ENCODE data around the gene CLMN.
"Not testable (repeated sequence)": the region's sequence is repeated elsewhere in the genome, so short reads cannot be mapped to it uniquely, and the experiment has no call there.

Gene CLMN

DNA sequence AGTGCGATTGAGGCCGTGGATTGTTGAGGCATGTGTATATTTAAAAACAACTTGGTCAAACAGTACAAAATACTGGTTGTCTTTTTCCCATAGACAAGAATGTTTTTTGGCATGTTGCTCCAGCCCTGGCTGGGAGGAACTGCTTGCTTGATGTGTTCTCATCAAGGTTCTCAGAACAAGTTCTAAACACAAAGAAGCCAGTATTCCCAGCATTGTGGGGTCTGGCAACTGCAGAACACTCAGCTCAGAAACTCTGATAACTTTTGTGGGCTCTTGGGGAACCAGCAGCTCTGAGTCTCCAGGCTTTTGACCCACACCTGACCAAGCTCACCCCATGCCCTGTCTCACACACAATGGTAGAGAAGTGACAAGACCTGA is 135.3 kb downstream of the CLMN start:
- no peak for DNase-seq

DNA sequence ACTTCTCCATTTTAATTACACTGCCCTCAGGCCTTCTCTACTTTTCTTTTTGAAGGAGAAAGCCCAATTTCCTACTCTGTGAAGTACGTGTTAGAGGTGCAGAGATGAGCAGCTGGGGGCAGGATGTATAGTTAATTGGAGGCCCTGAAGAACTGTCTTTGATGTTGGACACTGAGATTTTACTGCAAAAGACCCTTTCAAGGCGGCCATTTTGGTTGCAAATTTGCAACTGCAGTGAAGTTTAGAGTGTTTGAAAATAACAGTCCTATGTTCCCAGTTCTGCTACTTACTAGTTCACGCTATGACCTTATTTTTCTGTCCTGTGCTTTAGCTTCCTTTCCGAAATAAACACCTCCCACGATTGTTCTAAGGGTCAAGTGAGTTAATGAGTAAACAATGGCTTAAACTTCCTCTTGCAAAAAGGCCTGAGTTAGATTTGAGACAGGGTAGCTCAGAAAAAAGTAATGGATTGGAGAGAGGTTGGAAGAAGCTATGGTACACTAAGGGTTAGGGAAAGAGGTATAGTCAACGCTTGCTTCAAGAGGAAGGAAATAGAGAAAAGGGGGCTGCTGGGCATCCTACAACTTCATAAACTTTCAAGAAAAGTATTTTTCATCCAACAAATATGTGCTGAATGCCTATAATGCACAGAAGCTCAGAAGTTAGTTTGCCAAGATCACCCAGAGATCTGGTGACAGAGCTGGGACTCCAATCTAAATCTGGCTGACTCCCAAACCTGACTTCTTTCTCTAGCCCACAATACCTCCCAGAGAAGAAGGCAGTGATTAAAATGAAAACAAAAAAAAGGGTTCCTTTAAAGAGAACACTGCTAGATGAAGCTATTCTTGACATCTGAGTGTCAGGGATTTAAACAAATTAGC is 135.9 kb downstream of the CLMN start:
- DNase-seq = no peak

DNA sequence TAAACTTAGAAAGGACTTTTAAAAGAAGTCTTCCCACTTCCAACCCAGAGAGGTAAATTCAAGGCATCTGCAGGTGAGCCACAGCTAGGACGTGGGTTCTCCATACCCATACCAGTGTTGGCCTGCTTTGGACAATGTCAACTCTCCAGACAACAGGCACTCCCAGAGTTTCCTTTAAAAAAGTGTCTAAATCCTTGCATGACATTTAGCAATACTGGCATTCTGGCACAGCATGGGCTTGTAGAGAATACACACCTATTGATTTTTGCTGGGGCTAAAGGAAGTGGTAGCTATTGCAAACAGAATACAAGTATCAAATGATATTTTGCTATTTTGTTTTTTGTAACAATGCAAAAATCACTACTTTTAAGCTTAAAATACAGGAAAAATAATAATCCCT is 136.6 kb downstream of the CLMN start:
- DNase-seq = no peak

DNA sequence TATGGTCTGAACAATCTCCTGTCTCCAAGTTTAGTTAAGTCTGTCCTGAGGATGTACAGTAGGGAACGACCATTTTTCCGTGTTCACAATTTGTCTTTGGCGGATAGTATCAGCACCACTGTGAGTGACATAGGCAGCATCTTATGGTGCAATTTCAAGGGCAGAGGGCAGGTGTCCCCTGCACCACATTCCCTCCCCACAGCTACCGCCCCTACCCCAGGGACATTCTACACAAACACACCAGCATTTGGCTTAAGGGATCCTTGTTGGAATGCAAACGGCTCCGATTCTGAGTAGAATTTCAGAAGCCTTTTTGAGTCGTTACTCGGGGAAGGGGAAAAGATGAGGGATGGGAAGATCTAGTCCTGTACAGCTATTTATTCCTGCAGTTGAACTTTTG is 137.3 kb downstream of the CLMN start:
- DNase-seq = no peak

DNA sequence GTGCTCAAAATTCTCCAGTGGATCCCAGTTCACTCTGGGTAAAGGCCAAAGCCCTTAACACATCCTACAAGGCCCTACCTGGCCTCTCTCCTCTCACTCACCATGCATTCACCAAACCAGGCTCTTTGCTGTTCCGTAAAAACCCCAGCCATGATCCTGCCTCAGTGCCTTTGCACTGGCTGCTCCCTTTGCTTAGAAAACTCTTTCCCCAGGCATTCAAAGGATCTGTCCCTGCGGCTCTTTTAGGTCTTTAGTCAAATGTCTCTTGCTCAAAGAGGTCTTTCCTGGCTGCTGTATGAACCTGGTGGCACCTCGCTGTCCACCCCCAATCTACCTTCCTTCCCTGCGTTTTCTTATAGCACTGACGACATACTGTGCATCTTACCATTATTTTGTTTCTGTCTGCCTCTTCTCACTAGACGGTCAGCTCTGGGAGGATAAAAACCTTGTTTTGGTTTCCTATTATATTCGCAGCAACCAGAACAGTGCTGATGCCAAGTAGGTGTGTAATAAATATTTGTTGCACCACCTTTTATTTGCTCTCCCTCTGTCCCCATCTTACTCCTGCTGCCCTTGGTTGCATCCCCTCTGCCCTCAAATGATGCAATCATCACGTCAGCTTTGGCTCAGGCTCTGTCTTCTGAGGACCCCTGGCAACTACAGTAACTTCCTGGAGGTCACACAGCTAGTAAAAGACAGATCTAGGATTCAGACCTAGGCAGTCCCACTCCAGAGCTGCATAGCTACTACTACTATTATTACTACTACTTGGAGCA is 138.6 kb downstream of the CLMN start:
- no peak for DNase-seq

DNA sequence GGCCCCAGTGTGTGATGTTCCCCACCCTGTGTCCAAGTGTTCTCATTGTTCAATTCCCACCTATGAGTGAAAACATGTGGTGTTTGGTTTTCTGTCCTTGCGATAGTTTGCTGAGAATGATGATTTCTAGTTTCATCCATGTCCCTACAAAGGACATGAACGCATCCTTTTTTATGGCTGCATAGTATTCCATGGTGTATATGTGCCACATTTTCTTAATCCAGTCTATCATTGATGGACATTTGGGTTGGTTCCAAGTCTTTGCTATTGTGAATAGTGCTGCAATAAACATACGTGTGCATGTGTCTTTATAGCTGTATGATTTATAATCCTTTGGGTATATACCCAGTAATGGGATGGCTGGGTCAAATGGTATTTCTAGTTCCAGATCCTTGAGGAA is 144.0 kb downstream of the CLMN start:
- DNase-seq = not testable (repeated sequence)

DNA sequence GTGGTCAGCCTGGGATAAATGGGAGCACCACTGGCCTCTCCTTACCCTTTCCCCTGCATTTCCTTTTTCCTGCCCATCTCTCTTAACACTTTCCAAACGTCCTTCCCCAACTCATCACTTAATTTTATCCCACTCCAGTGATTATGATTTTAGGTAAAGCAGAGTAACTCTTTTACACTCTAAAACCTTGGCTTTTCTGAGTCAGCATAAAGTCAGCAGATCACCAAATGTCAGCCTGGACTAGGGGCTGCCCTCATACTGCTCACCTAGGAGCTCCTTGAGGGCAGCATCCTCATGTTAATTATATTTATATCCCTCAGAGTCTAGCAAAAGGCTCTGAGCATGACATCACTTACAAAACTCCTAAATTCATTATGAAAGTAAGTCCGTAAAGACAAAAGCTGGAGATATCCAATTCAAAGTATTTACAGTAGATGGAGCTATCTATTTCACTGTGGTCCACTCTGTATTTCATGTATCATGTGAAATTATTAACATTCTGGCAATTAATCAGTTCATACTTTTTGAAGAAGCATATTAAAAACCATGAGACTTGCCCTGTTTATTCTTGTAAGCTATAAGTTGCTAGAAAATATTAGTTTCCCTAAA is 145.4 kb downstream of the CLMN start:
- no peak for DNase-seq

DNA sequence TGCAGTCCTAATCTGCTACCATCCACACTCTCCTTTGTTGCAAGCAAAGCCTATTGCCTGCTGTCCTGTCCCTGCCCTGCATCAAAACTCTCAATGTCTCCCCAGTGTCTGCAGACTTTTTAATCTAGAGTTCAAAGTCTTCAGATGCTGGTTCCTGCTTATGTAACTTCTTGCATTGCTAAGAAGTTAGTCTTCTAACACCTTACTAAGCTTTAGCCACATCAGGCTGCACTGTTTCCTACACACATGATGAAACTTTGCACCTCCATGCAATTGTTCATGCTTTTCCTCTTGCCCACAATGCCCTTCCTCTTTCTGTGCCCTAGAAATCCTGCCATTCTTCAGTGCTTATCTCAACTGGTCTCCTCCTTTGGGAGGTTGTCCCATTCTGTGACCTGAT is 146.2 kb downstream of the CLMN start:
- no peak for DNase-seq

DNA sequence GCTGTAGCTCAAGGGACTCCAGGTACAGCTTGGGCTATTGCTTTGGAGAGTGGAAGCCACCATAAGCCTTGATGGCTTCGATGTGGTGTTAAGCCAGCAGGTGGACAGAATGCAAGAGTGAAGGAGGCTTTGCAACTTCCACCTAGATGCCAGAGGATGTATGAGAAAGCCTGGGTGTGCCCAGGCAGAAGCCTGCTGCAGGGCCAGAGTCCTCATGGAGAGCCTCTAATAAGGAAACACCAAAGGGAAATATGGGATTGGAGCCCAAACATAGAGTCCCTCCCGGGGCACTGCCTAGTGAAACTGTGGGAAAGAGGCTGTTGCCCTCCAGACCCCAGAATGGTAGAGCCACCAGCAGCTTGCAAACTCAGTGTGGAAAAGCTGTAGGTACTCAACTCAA is 152.5 kb downstream of the CLMN start:
- DNase-seq = no peak

DNA sequence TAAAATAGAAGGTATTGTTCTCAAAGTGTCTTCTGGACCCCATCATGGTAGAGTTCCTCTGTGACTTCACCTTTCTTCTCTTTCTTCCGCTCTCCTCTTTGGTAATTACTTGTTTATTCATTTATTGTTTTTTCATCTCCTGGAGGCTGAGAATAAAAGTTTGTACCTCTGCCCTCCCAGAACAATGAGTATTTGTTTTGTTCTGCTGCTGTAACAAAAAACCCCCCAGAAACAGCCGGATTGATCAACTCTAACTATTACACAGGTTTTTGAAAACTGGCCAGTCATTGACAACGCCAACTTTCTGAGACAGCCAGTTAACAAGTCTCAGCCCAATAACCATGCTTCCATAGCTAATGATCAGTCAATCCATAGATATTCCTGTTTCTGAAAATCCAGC is 154.2 kb downstream of the CLMN start:
- DNase-seq = no peak

DNA sequence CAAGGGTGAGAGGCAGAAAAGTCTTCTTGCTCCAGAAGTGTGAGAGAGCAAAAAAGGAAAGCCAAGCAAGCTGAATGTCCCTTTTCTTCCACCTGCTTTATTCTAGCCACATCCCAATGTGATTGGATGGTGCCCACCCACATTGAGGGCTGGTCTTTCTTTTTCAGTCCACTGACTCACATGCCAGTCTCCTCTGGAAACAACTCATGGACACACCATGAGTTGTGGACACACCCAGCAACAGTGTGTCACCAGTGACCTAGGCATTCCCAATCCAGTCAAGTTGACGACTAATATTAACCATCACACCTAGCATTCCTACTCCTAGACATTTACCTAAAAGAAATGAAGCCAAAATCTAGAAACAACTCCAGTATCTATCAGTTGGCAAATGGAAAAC is 155.2 kb downstream of the CLMN start:
- DNase-seq = no peak

DNA sequence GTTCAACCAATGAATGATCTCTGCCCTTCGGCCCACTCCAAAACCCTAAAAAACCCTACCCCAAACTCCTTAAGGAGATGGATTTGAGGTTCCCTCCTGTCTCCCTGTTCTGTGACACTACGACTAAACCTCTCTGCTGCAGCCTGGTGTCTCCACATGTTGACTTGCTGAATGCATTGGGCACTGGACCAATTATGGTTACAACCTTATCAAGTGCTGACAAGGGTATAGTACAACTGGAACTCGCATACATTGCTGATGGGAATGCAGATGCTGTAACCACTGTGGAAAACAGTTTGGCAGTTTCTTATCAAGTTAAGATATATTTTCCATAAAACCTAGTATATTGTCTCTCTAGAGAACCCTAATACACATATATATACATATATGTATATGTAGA is 156.0 kb downstream of the CLMN start:
- DNase-seq = no peak

DNA sequence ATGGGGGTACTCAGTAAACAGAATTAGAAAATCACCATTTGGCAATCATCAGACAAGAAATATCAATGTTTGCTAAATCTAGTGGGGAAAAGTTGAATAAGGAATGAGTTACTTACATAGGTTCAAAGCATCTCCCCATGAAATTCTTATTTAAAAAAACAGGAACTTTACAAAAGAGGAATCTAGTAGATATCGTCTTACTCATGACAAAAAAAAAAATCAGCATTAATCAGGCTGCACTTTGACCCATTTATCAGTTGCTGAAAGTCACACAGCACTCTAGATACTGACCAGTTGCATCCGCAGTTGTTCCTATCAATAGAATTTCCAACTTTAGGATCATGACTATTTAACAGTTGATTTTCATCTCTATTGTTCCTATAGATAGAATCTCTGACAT is 156.6 kb downstream of the CLMN start:
- no peak for DNase-seq

DNA sequence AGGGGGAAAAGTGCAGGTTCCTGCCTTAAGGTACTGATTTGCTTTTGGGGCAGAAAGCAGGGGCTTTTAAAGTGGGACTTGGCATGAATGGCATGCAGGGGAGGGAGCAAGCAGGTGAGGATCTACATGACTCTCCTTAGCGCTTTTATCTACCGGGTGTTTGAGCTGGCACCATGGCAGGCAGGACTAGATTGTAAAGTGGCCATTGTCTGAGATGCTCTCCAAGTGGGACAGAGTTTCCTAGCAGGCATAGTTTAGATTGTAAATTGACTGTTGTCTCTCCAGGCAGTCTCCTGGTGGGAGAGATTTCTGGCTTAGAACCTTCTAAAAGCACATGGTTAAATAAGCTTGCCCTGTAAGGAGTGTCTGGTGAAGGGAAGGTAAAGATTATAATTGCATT is 157.1 kb downstream of the CLMN start:
- DNase-seq = no peak

DNA sequence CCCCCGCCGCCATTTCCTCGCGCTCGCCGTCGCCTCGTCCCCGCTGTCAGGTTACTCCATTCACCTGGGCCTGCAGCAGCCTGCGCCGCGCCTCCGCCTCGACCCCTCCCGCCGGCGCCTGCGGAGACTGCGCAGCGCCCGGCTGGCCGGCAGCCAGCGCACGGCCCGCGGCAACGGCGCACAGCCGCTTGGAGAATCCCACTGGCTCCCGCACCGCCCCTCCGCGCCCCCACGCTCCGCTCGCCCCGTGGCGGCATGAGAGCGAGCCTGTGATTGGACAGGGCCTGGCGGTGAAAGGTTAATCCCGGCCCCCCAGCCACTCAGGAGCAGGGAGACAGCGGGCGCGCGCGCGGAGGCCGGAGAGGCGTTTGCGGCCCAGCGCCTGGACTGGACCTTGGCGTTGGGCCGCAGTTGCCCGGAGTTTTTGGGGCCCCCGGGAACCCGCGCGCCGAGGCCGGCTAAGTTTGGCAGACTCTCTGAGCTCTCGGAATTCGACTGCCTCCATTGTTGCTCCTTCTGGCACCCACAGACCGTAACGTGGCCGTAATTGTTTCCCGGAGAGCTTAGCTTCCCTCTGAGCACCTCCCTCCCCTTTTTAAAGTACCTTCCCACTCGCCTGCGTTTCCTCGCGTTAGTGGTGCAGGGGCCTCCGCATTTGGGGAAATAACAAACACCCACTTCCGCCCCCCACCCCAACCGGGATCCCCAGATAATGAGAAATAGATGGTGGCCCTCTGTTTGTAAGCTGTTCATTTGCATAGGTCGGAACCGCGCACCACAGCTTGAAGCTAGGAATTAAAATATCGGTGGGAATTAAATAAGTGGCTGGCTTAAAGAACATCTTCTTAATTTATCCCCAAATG is 162.2 kb downstream of the CLMN start, which contains the start of gene DICER1:
TSS of gene DICER1 (minus strand) at position 203 of the 863 bp plus-strand sequence. CDS start 24,071 bp downstream, outside the sequence.
- peak; percentile 93 for DNase-seq

DNA sequence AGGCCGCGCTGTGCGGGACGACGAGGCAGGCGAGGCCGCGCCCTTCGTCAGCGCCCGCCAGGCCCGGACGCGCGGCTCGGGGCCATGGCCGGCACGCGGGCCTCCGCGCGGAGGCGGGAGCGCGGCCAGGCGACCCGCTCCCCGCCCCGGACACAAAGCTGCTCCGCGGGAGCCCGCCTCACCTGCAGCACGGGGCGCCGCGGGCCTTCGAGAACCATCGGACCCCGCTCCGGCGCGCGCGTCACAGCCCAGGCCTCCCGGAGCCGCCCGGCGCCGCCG is 162.7 kb downstream of the CLMN start:
- no peak for DNase-seq

DNA sequence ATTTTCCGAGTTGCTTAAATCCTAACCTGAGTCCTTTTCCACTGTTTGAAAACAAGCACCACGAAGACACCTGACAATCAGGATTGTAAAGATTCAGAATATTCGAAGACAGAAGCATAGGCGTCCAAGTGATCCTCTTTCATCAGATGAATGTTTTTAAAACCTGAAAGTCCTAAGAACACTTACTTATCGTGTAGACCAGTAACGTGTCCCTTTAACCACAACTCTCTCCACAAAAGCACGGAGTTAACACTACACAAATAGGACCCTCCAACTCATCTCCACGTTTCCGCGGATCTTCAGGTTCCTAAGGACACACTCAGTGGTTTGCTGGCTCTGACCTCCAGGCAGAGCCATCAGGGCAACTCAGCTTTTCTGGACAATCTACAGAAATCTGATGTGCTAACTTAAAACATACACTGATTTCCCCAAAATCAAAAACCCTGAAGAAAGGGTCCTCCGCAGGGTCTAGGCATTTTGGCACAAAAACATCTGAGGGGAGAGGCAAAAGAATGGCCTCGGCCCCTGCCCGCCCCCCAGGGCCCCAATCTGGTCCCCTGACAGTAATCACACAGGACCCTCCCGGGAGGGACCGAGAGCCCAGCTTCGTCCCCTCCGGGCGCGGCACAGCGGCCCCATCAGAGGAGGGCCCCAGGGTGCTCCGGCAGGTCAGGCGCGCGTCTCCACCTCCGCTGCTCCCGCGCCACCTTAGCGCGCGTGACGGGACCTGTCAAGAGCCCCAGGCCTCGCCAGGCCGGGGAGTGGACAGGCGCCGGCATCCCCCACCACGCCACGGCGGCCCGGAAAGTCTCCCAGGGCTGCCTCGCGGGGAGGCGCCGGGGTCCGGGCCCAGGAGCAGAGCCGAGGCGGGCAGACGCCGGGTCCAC is 163.3 kb downstream of the CLMN start:
- peak; percentile 5 for DNase-seq

DNA sequence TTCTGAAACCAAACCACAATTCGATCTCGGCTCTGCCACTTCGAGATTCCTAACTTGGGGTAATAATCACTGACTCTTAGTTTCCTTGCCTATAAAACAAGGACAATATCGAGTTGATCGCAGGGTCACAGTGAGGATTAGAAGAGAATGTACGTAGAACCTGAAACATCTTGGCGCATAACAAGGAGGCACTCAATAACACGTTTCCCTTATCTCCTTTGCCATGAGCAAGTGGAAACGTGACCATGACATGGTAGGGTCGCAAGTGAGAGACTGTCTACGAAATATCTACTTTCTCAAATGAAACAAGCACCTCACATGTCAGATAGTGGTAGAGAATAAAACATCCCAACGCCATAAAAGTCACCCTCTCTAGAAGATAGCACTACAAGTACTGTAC is 164.7 kb downstream of the CLMN start:
- DNase-seq = no peak

DNA sequence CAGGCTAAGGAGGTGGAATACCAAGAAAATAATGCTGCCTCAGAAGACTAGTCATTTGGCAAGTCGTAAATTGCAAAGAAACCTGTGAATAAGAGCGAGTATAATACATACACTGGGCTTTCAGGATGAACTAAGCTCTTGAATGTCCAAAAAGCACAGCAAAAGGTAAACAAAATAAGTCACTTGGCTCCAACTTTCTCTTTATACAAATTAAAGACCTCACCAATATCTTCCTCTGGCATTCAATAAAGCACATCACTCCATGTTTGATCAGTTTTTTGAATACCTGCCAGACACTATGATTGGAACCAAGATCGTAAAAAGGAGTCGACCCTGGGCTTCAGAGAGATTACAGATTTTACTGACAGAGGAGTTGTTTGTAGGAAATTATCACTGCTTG is 165.8 kb downstream of the CLMN start:
- no peak for DNase-seq

DNA sequence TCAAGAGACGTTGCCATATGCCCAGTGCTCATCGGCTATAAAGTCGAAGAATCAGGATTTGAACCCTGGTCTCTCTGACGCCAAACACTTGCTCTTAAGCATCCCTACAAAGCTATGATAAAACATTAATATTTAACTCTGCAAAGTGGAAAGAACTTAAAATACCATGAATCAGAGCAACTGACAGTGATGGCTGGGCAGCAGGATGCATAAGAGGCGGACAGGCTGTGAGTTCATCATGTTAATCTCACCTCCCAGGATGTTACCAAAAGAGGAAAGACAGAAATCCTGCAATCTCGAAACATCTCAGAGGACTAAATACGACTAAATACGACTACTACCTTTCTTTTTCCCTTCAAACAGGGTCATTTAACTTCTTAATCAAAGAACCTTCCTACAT is 168.1 kb downstream of the CLMN start:
- no peak for DNase-seq

DNA sequence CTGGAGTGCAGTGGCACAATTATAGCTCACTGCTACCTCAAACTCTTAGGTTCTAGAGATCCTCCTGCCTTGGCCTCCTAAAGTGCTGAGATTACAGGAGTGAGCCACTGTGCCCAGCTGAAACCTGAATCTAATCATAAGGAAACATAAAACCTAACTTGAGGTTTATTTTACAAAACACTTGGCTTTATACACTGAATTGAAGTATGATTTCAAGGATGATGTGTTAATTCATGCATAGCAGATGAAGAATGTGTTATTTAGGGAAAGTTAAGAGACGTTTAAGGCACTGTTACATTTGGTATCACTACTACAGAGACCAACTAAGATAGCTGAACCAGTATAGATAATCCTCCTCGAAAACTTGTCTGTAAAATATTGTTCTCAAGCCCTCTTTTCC is 168.8 kb downstream of the CLMN start:
- DNase-seq = no peak

DNA sequence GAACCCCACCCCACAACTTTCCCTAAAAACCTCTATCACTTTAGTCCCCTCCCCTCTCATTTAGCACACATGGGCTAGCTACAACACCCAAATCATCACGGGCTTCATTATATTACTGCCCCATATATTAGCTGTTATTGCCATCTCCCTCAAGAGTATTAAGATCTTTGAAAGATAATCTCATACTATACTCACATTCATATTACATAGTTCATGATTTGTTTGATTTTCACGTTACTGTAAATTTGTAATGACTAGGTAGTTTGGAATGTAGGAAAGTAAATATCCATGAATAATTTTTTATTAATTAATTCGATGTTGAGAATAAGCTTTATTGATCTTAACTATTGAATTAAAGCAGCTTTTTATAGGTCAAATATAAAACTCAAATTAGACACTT is 170.3 kb downstream of the CLMN start:
- no peak for DNase-seq
